Ramos (cell line): ENCODE data around the gene TRIP4.

ENCODE experiments used
- in situ Hi-C: fragments of 300-500 bp; cut with MboI; formaldehyde crosslinking; loops from one replicate; pipeline ENCODE4 v1.14.3; 2022; ENCODE audit warnings: low sequenced_read_pairs; ENCODE audit not compliant: unreplicated experiment

Gene TRIP4

GRCh38 chr15:64443747-64444621, 56.3 kb downstream of the TRIP4 start:
- in situ Hi-C loops = no loop called here

- in situ Hi-C loops = no loop called here
Measured at GRCh38 chr15:64444836-64445235, 57.2 kb downstream of the TRIP4 start.

- in situ Hi-C loops = no loop called here
Measured at GRCh38 chr15:64447536-64448315, 60.1 kb downstream of the TRIP4 start.

- in situ Hi-C loops = no loop called here
Measured at GRCh38 chr15:64452988-64453688, 65.5 kb downstream of the TRIP4 start.

- in situ Hi-C loops = no loop called here
Measured at GRCh38 chr15:64453689-64454037, 66.0 kb downstream of the TRIP4 start.

GRCh38 chr15:64454282-64454681, 66.6 kb downstream of the TRIP4 start:
- in situ Hi-C loops = no loop called here

- in situ Hi-C loops = no loop called here
Measured at GRCh38 chr15:64455961-64456371, 68.3 kb downstream of the TRIP4 start.

GRCh38 chr15:64456634-64457108, 69.0 kb downstream of the TRIP4 start:
- in situ Hi-C loops = no loop called here

GRCh38 chr15:64459066-64459781, 71.6 kb downstream of the TRIP4 start:
- in situ Hi-C loops = no loop called here

GRCh38 chr15:64460206-64460723, 72.6 kb downstream of the TRIP4 start, which contains the start of gene ZNF609:
TSS of gene ZNF609 (plus strand) at chr15:64460578. CDS start at chr15:64499420, 38,842 bp downstream.
- in situ Hi-C loops = no loop called here

- in situ Hi-C loops = no loop called here
Measured at GRCh38 chr15:64460724-64461720, 73.4 kb downstream of the TRIP4 start.

GRCh38 chr15:64461721-64462162, 74.1 kb downstream of the TRIP4 start:
- in situ Hi-C loops = no loop called here

- in situ Hi-C loops = no loop called here
Measured at GRCh38 chr15:64462492-64462891, 74.9 kb downstream of the TRIP4 start.

GRCh38 chr15:64464276-64465005, 76.8 kb downstream of the TRIP4 start:
- in situ Hi-C loops = no loop called here

- in situ Hi-C loops = no loop called here
Measured at GRCh38 chr15:64466408-64467141, 78.9 kb downstream of the TRIP4 start.

- in situ Hi-C loops = no loop called here
Measured at GRCh38 chr15:64472161-64472560, 84.5 kb downstream of the TRIP4 start.

- in situ Hi-C loops = no loop called here
Measured at GRCh38 chr15:64474846-64475245, 87.2 kb downstream of the TRIP4 start.
